HG02970 (cell line): ENCODE results near the gene DZIP1L.
"Not testable (repeated sequence)": the region's sequence is repeated elsewhere in the genome, so short reads cannot be mapped to it uniquely, and the experiment has no call there.

ENCODE experiments used
- ATAC-seq: cut with Tn5 transposase; IDR thresholded peaks from one replicate; pipeline ENCODE4 v1.9.1; 2021; ENCODE audit warnings: mild to moderate bottlenecking, moderate library complexity, moderate number of reproducible peaks; ENCODE audit not compliant: unreplicated experiment, low FRiP score

Gene DZIP1L

DNA sequence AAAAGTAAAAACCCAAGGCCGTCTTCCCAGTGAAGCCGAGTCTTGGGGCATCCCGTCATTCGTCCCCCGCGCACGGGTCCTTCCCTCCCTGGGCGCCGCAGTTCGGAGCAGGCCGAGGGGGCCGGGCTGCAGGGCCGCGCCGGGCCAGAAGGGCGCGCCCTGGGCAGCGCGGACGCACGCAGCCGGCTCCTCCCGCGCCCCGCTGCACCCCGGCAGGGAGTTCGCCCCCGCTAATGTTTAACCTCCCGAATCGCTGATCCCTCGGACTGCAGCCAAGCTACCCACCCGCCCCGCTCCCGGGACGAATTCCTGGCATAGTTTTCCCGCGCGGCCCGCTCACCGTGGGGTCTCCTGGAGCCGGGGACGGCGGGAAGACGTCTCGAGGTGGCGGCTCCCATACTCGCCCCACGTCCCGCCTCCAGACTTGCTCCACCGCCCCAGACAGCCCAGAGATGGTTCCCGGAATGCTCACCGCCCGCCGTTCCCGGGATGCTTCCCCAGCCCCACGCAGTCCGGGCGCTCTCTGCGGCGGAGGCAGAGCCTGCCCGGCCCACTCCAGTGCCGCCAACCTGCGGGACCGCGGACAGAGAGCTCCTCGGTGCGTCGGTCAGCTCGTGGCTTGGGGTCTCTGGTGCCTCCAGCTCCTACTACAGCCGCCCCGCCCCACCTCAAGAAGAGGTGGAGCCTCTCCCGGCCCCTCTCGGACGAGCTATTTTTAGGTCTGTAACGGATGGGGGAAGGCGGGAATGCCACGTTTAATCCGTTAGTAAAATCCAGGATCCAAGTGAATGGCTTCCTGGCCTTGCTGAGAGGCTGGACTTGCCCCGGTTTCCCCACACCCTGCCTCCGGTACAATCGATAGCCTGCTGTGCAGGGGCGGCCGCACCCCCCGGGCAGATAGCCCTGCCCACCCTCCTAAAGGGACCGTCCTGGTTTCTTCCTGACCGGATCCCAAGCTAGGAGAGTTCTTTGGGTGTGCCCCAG lies at the start of gene DZIP1L:
Gene DZIP1L, minus strand, starts transcription at position 621 of the 984 bp plus-strand sequence. CDS start 11,637 bp downstream, outside the sequence.
- ATAC-seq, result peak; percentile 78

DNA sequence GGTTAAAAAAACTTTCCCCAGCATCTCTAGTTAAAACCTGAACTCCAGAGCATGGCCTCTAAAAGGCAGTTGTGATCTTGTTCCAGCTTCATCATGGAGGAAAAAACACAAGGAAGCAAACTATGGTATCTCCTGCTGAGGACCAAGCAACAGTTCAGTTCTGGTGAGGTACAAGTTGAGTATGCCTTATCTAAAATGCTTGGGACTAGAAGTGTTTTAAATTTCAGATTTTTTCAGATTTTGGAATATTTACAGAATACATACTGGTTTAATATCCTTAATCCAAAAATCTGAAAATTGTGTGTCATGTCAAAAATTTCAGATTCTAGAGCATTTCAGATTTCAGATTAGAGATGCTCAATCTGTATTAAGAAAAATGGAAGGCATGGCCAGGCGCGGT lies 49.7 kb upstream of the DZIP1L start:
- no peak for ATAC-seq

- no peak for ATAC-seq
Measured at GRCh38 chr3:138157743-138158142, 42.3 kb upstream of the DZIP1L start.

DNA sequence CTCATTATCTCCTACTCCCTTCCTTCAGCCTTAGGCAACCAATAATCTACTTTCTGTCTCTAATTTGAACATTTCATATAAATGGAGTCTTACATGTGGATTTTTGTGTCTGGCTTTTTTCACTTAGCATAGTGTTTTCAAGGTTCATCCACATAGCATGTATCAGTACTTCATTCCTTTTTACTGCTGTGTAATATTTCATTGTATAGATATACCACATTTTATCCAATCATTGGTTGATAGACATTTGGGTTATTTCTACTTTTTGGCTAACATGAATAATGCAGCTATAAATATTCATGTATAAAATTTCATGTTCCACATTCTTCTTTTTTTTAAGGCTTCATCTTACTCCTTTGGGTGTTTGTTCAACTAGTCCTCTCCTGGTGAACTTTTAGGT lies 39.1 kb upstream of the DZIP1L start:
- ATAC-seq, result no peak

DNA sequence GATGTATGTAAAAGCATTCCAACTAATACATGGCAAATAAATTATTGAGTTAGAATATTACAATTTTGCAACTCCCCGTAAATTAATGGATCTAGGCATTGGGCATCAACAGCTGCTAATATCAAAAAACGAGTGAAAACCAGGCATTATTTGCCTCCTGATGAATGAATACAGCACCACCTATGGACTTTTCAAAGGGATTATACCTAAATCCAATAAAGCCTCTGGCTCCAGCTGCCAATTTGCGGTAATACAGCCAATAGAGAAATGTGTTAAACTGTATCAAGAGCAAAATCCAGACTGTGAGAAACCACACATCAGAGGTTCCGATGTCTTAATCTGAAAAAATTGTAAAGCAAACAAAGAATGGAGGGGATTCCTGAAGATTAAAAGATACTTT lies 33.1 kb upstream of the DZIP1L start:
- no peak for ATAC-seq

GRCh38 chr3:138142181-138142580 lies 26.8 kb upstream of the DZIP1L start:
- not testable (repeated sequence) for ATAC-seq

GRCh38 chr3:138140940-138141339 lies 25.5 kb upstream of the DZIP1L start:
- no peak for ATAC-seq

- ATAC-seq, result no peak
Measured at GRCh38 chr3:138139691-138140090, 24.3 kb upstream of the DZIP1L start.

- no peak for ATAC-seq
Measured at GRCh38 chr3:138137861-138138260, 22.5 kb upstream of the DZIP1L start.

- ATAC-seq, result no peak
Measured at GRCh38 chr3:138136201-138136600, 20.8 kb upstream of the DZIP1L start.

- no peak for ATAC-seq
Measured at GRCh38 chr3:138135833-138136194, 20.4 kb upstream of the DZIP1L start.

- ATAC-seq, result no peak
Measured at GRCh38 chr3:138135146-138135832, 19.9 kb upstream of the DZIP1L start.

DNA sequence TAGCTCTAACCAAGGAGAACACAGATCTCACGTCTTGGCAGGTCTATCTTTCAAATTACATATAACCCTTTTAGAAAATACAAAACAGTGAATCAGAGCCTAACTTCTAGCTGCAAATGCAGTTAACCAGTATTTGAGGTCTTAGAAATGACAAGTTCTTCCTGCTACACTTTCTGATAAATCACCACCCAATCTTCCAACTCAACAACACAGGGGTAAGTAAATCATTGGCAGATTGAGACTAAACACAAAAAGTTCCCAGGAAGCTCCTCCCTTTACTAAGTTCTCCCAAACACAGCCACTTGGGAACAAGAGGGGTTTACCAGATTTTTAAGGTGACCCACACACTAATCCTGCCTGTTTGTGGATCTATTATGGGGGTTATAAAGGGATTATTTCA lies 16.8 kb upstream of the DZIP1L start, which contains the start of gene A4GNT:
Gene A4GNT, minus strand, starts transcription at position 152 of the 400 bp plus-strand sequence. CDS start 1,134 bp downstream, outside the sequence.
- ATAC-seq, result no peak

- no peak for ATAC-seq
Measured at GRCh38 chr3:138127636-138128365, 12.4 kb upstream of the DZIP1L start.

DNA sequence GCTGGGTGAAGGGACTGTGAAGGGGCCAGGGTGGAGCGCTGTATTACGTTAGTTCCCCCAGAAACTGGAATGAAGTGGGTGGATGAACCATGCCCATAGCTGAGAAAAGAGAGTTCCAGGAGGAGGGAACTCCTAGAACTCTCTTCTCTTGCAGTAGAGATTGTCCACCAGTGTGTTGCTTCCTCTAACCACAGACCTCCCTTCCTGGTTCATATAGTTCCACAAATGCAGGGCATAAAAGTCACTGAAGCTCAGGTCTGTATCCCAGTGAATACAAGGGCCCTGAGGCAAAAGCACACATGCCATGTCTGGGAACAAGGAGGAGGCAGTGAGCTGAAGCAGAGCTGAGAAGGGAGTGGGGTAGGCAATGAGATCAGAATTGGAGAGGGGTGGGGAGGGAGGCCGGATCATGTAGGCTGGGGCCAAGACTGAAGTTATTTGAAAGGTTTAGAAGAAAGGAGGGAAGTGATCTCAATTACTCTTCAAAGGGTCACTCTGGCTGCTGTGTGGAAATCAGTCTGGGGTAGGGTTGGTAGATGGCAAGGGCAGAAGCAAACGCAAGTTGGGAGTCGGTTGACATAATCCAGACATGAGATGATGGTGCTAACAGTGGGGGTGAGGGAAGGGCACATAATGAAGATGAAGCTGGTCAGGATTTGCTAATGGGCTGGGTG lies 10.3 kb upstream of the DZIP1L start:
- no peak for ATAC-seq

DNA sequence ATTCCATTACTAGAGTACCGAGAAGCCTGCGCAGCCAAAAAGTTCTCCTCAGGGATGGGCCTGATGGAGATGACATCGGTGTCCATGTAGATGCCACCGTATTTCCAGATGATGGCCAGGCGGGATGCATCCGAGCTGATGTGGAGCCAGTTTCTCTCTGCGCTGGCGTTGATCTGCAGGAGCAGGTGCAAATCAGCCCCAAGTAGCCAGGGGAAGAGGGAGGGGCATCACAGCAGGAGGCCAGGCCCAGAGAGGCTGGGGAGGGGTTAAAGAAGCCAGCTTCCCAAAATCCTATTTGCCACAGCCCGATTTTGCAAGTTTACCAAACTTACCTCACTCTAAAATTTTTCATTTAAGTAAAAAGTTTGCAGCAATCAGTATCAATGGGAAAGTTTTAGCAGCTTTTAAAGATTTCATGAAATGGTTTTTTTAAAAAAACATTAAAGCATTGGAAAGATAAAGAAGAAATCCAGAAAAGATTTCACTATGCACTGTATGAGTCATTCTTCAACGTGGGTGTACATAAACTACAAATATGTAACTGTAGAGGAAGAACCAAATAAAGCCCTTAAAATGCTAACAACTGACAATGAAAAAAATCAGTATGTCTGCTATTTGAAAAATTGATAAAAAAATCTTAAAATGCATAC lies 9.4 kb upstream of the DZIP1L start:
- no peak for ATAC-seq

- no peak for ATAC-seq
Measured at GRCh38 chr3:138124188-138124587, 8.8 kb upstream of the DZIP1L start.

DNA sequence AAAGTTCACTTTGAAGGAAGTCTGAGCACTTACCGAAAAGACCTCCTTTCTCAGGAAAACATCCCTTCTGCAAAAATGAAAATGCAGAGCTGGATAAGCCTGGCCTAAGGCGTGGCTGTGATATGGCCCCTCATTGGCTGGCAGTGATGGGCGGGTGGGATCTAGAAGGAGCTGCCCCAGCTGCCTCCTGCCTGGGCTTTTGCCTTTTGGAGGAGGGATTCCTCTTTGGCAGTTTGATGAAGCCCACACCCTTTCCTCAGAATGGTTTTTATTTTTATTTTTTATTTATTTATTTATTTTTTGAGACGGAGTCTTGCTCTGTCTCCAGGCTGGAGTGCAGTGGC lies 4.0 kb upstream of the DZIP1L start:
- no peak for ATAC-seq

- peak; percentile 49 for ATAC-seq
Measured at GRCh38 chr3:138118612-138119422, 3.4 kb upstream of the DZIP1L start.
